PFSK-1 (cell line): Measurements from ENCODE around the gene NCAM2.

Experiments used
- POLR2AphosphoS5 ChIP-seq: IDR thresholded peaks from 2 replicates; pipeline ENCODE4 v1.6.1; 2012; ENCODE audit warnings: low read depth, mild to moderate bottlenecking, control low read depth, low read length, moderate library complexity
- SIN3A ChIP-seq: IDR thresholded peaks from 2 replicates; pipeline ENCODE4 v1.6.1; 2012; ENCODE audit warnings: mild to moderate bottlenecking, low read length, moderate library complexity, borderline replicate concordance; ENCODE audit not compliant: insufficient read depth

DNA sequence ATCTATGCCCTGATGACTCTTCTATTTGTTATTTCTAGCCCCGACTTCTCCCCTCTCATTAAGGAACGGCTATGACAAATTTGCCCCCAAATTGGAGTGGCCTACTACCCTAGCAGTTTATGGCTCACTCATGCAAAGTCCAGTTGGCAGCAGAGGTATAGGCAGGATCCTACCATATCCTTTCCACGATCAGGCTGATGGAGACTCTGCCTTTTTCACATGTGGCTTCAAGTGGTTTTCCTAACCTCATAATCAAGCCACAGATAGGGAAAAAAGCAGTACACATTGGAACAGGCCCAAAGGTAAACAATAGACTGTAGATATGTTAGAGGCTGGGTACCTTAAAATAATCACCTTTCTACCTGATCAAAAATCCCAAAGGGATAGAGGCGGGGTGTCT lies 292.5 kb downstream of the NCAM2 start:
- TF ChIP-seq POLR2AphosphoS5 (no peak), SIN3A (no peak)
